IMR-90 (cell line): ENCODE results near the gene MOCOS. TPM values are rescaled to one million over a fixed set of nuclear protein-coding genes. Genes with fewer than 3 reads are reported as not detected.

ENCODE experiments used
- ATAC-seq: fragments of 200-7000 bp; cut with Tn5 transposase; 2 replicates; pipeline ENCODE4 v1.9.1; 2020; ENCODE audit warnings: low read depth, mild to moderate bottlenecking, moderate library complexity
- BruUV-seq: library from RNA; stranded (reverse); fragments of 400-500 nt; replicated peaks from 2 replicates; lab custom pipeline; 2021; lab: Mats Ljungman, UMichigan
- CTCF ChIA-PET: fragments of 300-600 bp; formaldehyde crosslinking; extraction: SDS; loops from one replicate; lab custom pipeline; 2021; ENCODE audit warnings: antibody characterized with exemption; lab: Yijun Ruan, JAX
- POLR2A ChIA-PET: fragments of 300-600 bp; sonication (Branson Sonifier 250); formaldehyde crosslinking; loops from one replicate; lab custom pipeline; 2022; ENCODE audit warnings: antibody characterized with exemption; ENCODE audit not compliant: unreplicated experiment; lab: Charles Lee
- DNase-seq: peaks from one replicate; pipeline ENCODE4 v3.0.0; 2013
- H2AFZ ChIP-seq: replicated peaks from 2 replicates; pipeline ENCODE3; 2013; ENCODE audit warnings: low read length, mild to moderate bottlenecking; ENCODE audit not compliant: poor library complexity
- H2AK5ac ChIP-seq: 2 replicates; pipeline ENCODE4 v1.6.1; 2013; ENCODE audit warnings: low read depth, low read length, inconsistent platforms
- H2AK9ac ChIP-seq: replicated peaks from 2 replicates; pipeline ENCODE3; 2013; ENCODE audit warnings: mild to moderate bottlenecking, low read depth, low read length, moderate library complexity; ENCODE audit not compliant: poor library complexity
- H2BK120ac ChIP-seq: 2 replicates; pipeline ENCODE4 v1.6.1; 2013; ENCODE audit warnings: low read depth, low read length, inconsistent platforms
- H2BK15ac ChIP-seq: 3 replicates; pipeline ENCODE4 v1.6.1; 2013; ENCODE audit warnings: low read depth, low read length, inconsistent platforms
- H2BK20ac ChIP-seq: 2 replicates; pipeline ENCODE4 v1.6.1; 2013; ENCODE audit warnings: low read depth, mild to moderate bottlenecking, inconsistent platforms, low read length, moderate library complexity
- H2BK5ac ChIP-seq: 2 replicates; pipeline ENCODE4 v1.6.1; 2013; ENCODE audit warnings: mild to moderate bottlenecking, low read depth, low read length, inconsistent platforms; ENCODE audit not compliant: poor library complexity, severe bottlenecking
- H3K14ac ChIP-seq: replicated peaks from 2 replicates; pipeline ENCODE4 v1.6.1; 2013; ENCODE audit warnings: low read depth, low read length, inconsistent platforms
- H3K18ac ChIP-seq: 2 replicates; pipeline ENCODE4 v1.6.1; 2013; ENCODE audit warnings: low read depth, low read length, control low read depth
- H3K23ac ChIP-seq: 2 replicates; pipeline ENCODE4 v1.6.1; 2013; ENCODE audit warnings: low read depth, low read length, inconsistent platforms
- H3K27ac ChIP-seq: 2 replicates; pipeline ENCODE4 v1.5.1; 2013; ENCODE audit warnings: mild to moderate bottlenecking, control low read depth, low read length; ENCODE audit not compliant: insufficient read depth
- H3K27me3 ChIP-seq: 2 replicates; pipeline ENCODE4 v1.6.1; 2013; ENCODE audit warnings: low read length; ENCODE audit not compliant: control insufficient read depth, insufficient read depth
- H3K36me3 ChIP-seq: 2 replicates; pipeline ENCODE4 v1.6.1; 2013; ENCODE audit warnings: low read length, mixed read lengths; ENCODE audit not compliant: control insufficient read depth, insufficient read depth
- H3K4ac ChIP-seq: 2 replicates; pipeline ENCODE4 v1.6.1; 2013; ENCODE audit warnings: low read depth, low read length, inconsistent platforms
- H3K4me1 ChIP-seq: 2 replicates; pipeline ENCODE4 v1.6.1; 2013; ENCODE audit warnings: low read length, mixed read lengths; ENCODE audit not compliant: control insufficient read depth, insufficient read depth
- H3K4me2 ChIP-seq: 2 replicates; pipeline ENCODE4 v1.6.1; 2013; ENCODE audit warnings: low read depth, mild to moderate bottlenecking, control low read depth, low read length, moderate library complexity
- H3K4me3 ChIP-seq: 2 replicates; pipeline ENCODE4 v1.5.1; 2013; ENCODE audit warnings: low read depth, mild to moderate bottlenecking, control low read depth, low read length, moderate library complexity; ENCODE audit not compliant: insufficient read depth
- H3K56ac ChIP-seq: 2 replicates; pipeline ENCODE4 v1.6.1; 2013; ENCODE audit warnings: low read length, inconsistent platforms; ENCODE audit not compliant: insufficient read depth; ENCODE audit errors: extremely low read depth
- H3K79me1 ChIP-seq, 2 experiments: 2 replicates each; pipeline ENCODE4 v1.6.1; 2013; ENCODE audit warnings: low read length in 2 of 2, inconsistent platforms in 1 of 2, low read depth in 1 of 2
- H3K9ac ChIP-seq: 2 replicates; pipeline ENCODE4 v1.6.1; 2013; ENCODE audit warnings: low read depth, low read length, control low read depth
- H3K9me1 ChIP-seq: 2 replicates; pipeline ENCODE4 v1.6.1; 2013; ENCODE audit warnings: low read length, inconsistent platforms; ENCODE audit not compliant: insufficient read depth
- H3K9me3 ChIP-seq: 2 replicates; pipeline ENCODE4 v1.6.1; 2013; ENCODE audit warnings: low read length; ENCODE audit not compliant: control insufficient read depth, insufficient read depth
- H4K20me1 ChIP-seq: 2 replicates; pipeline ENCODE4 v1.6.1; 2013; ENCODE audit warnings: low read length, inconsistent platforms; ENCODE audit not compliant: insufficient read depth
- H4K5ac ChIP-seq: 2 replicates; pipeline ENCODE4 v1.6.1; 2013; ENCODE audit warnings: mild to moderate bottlenecking, low read depth, low read length, control low read depth
- H4K8ac ChIP-seq, 2 experiments: 2 replicates each; pipeline ENCODE4 v1.6.1; 2013; ENCODE audit warnings: low read depth in 2 of 2, low read length in 2 of 2, control low read depth in 1 of 2, inconsistent platforms in 1 of 2
- H4K91ac ChIP-seq: 2 replicates; pipeline ENCODE4 v1.6.1; 2013; ENCODE audit warnings: low read depth, low read length, inconsistent platforms; ENCODE audit not compliant: insufficient read depth
- BHLHE40 ChIP-seq: fragments of 150-350 bp; IDR thresholded peaks from 2 replicates; pipeline ENCODE4 v1.6.1; 2016; ENCODE audit warnings: mild to moderate bottlenecking, low read depth, low read length
- CEBPB ChIP-seq: IDR thresholded peaks from 2 replicates; pipeline ENCODE4 v1.6.1; 2012; ENCODE audit warnings: low read depth, low read length, improper control_type of control experiment
- CHD1 ChIP-seq: IDR thresholded peaks from 2 replicates; pipeline ENCODE4 v1.6.1; 2012; ENCODE audit warnings: low read depth, low read length, improper control_type of control experiment
- FOS ChIP-seq: fragments of 150-350 bp; IDR thresholded peaks from 2 replicates; pipeline ENCODE4 v1.6.1; 2016; ENCODE audit warnings: low read depth, low read length
- MAFK ChIP-seq: IDR thresholded peaks from 2 replicates; pipeline ENCODE4 v1.6.1; 2012; ENCODE audit warnings: low read depth, low read length, improper control_type of control experiment
- MAZ ChIP-seq: IDR thresholded peaks from 2 replicates; pipeline ENCODE4 v1.6.1; 2012; ENCODE audit warnings: low read depth, mild to moderate bottlenecking, low read length, improper control_type of control experiment, moderate library complexity, borderline replicate concordance
- MXI1 ChIP-seq: IDR thresholded peaks from 2 replicates; pipeline ENCODE4 v1.6.1; 2012; ENCODE audit warnings: low read depth, mild to moderate bottlenecking, low read length, moderate library complexity, borderline replicate concordance
- POLR2A ChIP-seq: IDR thresholded peaks from 2 replicates; pipeline ENCODE4 v1.6.1; 2012; ENCODE audit warnings: mild to moderate bottlenecking, low read depth, low read length
- RCOR1 ChIP-seq: IDR thresholded peaks from 2 replicates; pipeline ENCODE4 v1.6.1; 2012; ENCODE audit warnings: mild to moderate bottlenecking, low read length, improper control_type of control experiment; ENCODE audit not compliant: insufficient replicate concordance
- RFX5 ChIP-seq: IDR thresholded peaks from 2 replicates; pipeline ENCODE4 v1.8.0; 2012; ENCODE audit warnings: low read depth, mild to moderate bottlenecking, low read length, moderate library complexity
- SMC3 ChIP-seq: fragments of 150-350 bp; IDR thresholded peaks from 2 replicates; pipeline ENCODE4 v1.6.1; 2016; ENCODE audit warnings: low read depth, mild to moderate bottlenecking, antibody characterized with exemption, low read length, moderate library complexity
- WGBS, 2 experiments: methylation state at CpG; one replicate each; pipeline versions ENCODE4 v1.1.5 to v1.1.7; 2013; ENCODE audit warnings: missing lambda C conversion rate in 2 of 2; ENCODE audit not compliant: insufficient read length in 1 of 2; ENCODE audit errors: extremely low coverage in 2 of 2; 5-methylcytosine and 5-hydroxymethylcytosine counted together
- dilution Hi-C: fragments of 300-500 bp; cut with HindIII; formaldehyde crosslinking; loops from one replicate; pipeline ENCODE4 v1.14.3; 2018; ENCODE audit warnings: low sequenced_read_pairs; ENCODE audit not compliant: unreplicated experiment
- in situ Hi-C: fragments of 300-500 bp; cut with MboI; formaldehyde crosslinking; loops from 3 replicates; pipeline ENCODE4 v1.14.3; 2019; ENCODE audit warnings: low sequenced_read_pairs, inconsistent platforms, mixed read lengths
- intact Hi-C: fragments of 100-400 bp; cut with micrococcal nuclease; formaldehyde crosslinking; loops from 2 replicates; pipeline ENCODE4 v1.10.0; 2022
- polyA plus RNA-seq, 3 experiments: library from polyadenylated mRNA; depleted of rRNA; stranded (reverse); fragments of >200 nt; gene quantifications; 2 replicates each; pipeline ENCODE4 v1.2.3, GENCODE V29; 2012; ENCODE audit warnings: low replicate concordance in 1 of 3
- total RNA-seq: library from RNA; depleted of rRNA; stranded (reverse); fragments of >200 nt; gene quantifications from 2 replicates; pipeline ENCODE4 v1.2.3, GENCODE V29; 2012
- TF ChIP-seq, protein P1 (sequence below): conservative IDR thresholded peaks from 2 replicates; pipeline ENCODE4 v1.5.1; 2012; ENCODE audit warnings: mild to moderate bottlenecking, low read depth, low read length, improper control_type of control experiment
- TF ChIP-seq, protein P2 (sequence below): fragments of 150-350 bp; IDR thresholded peaks from 2 replicates; pipeline ENCODE4 v1.6.1; 2016; ENCODE audit warnings: low read depth, mild to moderate bottlenecking, low read length, moderate library complexity, borderline replicate concordance

Gene MOCOS
- total and polyA plus RNA-seq, 2 of the 4 experiments (the other 2 are of a cell fraction) = 1.1 to 2.2 TPM

DNA sequence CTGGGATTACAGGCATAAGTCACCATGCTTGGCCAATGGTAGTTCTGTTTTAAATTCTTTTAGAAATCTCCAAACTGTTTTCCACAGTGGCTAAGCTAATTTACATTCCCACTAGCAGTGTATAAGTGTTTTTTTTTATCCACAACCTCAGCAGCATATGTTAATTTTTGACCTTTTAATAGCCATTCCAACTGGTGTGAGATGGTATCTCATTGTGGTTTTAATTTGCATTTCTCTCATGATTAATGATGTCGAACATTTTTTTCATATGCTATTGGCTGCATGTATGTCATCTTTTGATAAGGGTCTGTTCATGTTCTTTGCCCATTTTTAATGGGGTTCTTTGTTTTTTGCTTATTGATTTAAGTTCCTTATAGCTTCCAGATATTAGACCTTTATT lies 20.0 kb downstream of the MOCOS start:
- dilution Hi-C loops (no loop called here), in situ Hi-C loops (no loop called here), intact Hi-C loops (no loop called here)
- POLR2A ChIA-PET = no interaction called here
- Histone ChIP-seq H3K27me3 (no peaks in the 10 kb centered on the region), H3K56ac (no peak overlapping the region), H4K8ac (no peak overlapping the region), H4K5ac (no peak overlapping the region), H3K23ac (no peak overlapping the region), H3K4me1 (peaks cover under 1% of the 10 kb centered on the region), H3K14ac (no peak overlapping the region), H3K79me1 (no peaks in the 10 kb centered on the region), H3K18ac (no peak overlapping the region), H4K91ac (no peak overlapping the region), H2BK15ac (no peak overlapping the region), H3K4me3 (no peak overlapping the region), H4K20me1 (no peaks in the 10 kb centered on the region), H3K9me3 (no peaks in the 10 kb centered on the region), H3K9me1 (peaks cover 12% of the 10 kb centered on the region; the same call in 1 of the 2 replicates), H2BK120ac (no peak overlapping the region), H3K4me2 (no peak overlapping the region), H3K36me3 (peaks cover 5% of the 10 kb centered on the region), H2BK5ac (no peak overlapping the region), H3K9ac (no peak overlapping the region), H2AFZ (no peak overlapping the region), H3K27ac (no peak overlapping the region), H2BK20ac (no peak overlapping the region), H3K4ac (no peak overlapping the region), H2AK9ac (no peak overlapping the region), H2AK5ac (no peak overlapping the region)
- no peak for TF ChIP-seq SMC3
- no peak for TF ChIP-seq RFX5
- TF ChIP-seq CEBPB = no peak
- no peak for TF ChIP-seq RCOR1
- TF ChIP-seq FOS = no peak
- no peak for TF ChIP-seq MAFK
- TF ChIP-seq MXI1 = no peak
- TF ChIP-seq, protein P1, sequence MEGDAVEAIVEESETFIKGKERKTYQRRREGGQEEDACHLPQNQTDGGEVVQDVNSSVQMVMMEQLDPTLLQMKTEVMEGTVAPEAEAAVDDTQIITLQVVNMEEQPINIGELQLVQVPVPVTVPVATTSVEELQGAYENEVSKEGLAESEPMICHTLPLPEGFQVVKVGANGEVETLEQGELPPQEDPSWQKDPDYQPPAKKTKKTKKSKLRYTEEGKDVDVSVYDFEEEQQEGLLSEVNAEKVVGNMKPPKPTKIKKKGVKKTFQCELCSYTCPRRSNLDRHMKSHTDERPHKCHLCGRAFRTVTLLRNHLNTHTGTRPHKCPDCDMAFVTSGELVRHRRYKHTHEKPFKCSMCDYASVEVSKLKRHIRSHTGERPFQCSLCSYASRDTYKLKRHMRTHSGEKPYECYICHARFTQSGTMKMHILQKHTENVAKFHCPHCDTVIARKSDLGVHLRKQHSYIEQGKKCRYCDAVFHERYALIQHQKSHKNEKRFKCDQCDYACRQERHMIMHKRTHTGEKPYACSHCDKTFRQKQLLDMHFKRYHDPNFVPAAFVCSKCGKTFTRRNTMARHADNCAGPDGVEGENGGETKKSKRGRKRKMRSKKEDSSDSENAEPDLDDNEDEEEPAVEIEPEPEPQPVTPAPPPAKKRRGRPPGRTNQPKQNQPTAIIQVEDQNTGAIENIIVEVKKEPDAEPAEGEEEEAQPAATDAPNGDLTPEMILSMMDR = no peak
- TF ChIP-seq, protein P2, sequence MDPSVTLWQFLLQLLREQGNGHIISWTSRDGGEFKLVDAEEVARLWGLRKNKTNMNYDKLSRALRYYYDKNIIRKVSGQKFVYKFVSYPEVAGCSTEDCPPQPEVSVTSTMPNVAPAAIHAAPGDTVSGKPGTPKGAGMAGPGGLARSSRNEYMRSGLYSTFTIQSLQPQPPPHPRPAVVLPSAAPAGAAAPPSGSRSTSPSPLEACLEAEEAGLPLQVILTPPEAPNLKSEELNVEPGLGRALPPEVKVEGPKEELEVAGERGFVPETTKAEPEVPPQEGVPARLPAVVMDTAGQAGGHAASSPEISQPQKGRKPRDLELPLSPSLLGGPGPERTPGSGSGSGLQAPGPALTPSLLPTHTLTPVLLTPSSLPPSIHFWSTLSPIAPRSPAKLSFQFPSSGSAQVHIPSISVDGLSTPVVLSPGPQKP = no peak
- TF ChIP-seq BHLHE40 = no peak
- no peak for TF ChIP-seq CHD1
- no peak for TF ChIP-seq POLR2A
- no peak for TF ChIP-seq MAZ
- no TSS peak for BruUV-seq
- CTCF ChIA-PET = no interaction called here
- WGBS, 2 experiments = no CpG with 5 or more reads among the region's 1 CpG
- ATAC-seq = no peak
- no peak for DNase-seq
